Measurements from ENCODE around the gene DNAJB9. TPM values are rescaled to one million over a fixed set of nuclear protein-coding genes. Genes with fewer than 3 reads are reported as not detected.
A peak's percentile ranks its signal among the peaks of the same experiment; 100 is the strongest.

Gene DNAJB9
- total RNA-seq: 100 to 1,000 TPM in 1 of 4 donors, 10 to 100 TPM in 3; 28.5 to 136 (median 56.6) TPM

GRCh38 chr7:108569381-108570145 is at the start of gene DNAJB9, which contains the start of gene THAP5:
Gene DNAJB9, plus strand, starts transcription at chr7:108569874. Its CDS starts 1,853 bp downstream, at chr7:108571727.
Gene THAP5, minus strand, starts transcription at chr7:108569706. Its CDS starts 137 bp downstream, at chr7:108569569.
- TF ChIP-seq, protein P1, sequence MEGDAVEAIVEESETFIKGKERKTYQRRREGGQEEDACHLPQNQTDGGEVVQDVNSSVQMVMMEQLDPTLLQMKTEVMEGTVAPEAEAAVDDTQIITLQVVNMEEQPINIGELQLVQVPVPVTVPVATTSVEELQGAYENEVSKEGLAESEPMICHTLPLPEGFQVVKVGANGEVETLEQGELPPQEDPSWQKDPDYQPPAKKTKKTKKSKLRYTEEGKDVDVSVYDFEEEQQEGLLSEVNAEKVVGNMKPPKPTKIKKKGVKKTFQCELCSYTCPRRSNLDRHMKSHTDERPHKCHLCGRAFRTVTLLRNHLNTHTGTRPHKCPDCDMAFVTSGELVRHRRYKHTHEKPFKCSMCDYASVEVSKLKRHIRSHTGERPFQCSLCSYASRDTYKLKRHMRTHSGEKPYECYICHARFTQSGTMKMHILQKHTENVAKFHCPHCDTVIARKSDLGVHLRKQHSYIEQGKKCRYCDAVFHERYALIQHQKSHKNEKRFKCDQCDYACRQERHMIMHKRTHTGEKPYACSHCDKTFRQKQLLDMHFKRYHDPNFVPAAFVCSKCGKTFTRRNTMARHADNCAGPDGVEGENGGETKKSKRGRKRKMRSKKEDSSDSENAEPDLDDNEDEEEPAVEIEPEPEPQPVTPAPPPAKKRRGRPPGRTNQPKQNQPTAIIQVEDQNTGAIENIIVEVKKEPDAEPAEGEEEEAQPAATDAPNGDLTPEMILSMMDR (IDR thresholded peaks at IDR 0.05): no peak
- peak; percentile 92 for DNase-seq (ENCODE audit: low spot score)
- peak; percentile 99 for ATAC-seq (ENCODE audit: low FRiP score)

DNA sequence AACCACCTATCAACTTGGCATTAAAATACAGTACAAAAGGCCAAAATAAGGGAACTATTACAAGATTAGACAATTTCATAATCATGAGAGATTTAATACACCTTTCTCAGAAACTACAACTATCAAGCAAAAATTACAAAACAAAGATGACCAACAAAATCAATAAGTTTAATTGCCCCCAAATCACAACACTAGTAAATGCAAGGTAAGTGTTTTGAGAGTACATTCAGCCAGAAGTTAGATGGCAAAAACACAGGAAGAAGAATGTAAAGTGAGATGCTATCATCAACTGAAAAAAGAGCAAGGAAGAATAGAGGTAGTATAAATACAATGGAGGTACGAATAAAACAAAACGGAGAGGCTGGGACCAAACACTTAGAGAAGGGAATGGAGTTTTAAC is 46.9 kb upstream of the DNAJB9 start:
- ATAC-seq (ENCODE audit: low FRiP score) (no peak), DNase-seq (ENCODE audit: low spot score) (no peak)
- TF ChIP-seq, protein P1 (IDR thresholded peaks at IDR 0.05): no peak

GRCh38 chr7:108525327-108525984 is 44.2 kb upstream of the DNAJB9 start:
- TF ChIP-seq, protein P1 (IDR thresholded peaks at IDR 0.05): no peak
- ATAC-seq (ENCODE audit: low FRiP score) (peak; percentile 69), DNase-seq (ENCODE audit: low spot score) (no peak)

GRCh38 chr7:108525985-108526767 is 43.5 kb upstream of the DNAJB9 start, which contains the start of gene PNPLA8:
Gene PNPLA8, minus strand, starts transcription at chr7:108526135. Its CDS starts 10,644 bp downstream, at chr7:108515491.
- ATAC-seq (ENCODE audit: low FRiP score): peak; percentile 97
- TF ChIP-seq, protein P1 (IDR thresholded peaks at IDR 0.05): no peak
- DNase-seq (ENCODE audit: low spot score): peak; percentile 99

DNA sequence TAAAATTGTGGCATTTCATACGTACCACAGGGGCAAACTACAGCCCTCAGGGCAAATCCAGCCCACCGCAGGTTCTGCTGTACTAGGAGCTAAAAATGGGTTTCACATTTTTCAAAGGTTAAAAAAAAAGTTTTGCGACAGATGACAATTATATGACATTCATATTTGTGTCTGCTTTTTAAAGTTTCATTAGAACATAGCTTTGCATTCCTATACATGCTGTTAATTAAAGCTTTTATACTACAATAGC is 43.0 kb upstream of the DNAJB9 start:
- DNase-seq (ENCODE audit: low spot score): no peak
- no peak for ATAC-seq (ENCODE audit: low FRiP score)

GRCh38 chr7:108528183-108528712 is 41.4 kb upstream of the DNAJB9 start:
- no peak for DNase-seq (ENCODE audit: low spot score)
- ATAC-seq (ENCODE audit: low FRiP score): no peak
- TF ChIP-seq, protein P1 (IDR thresholded peaks at IDR 0.05): no peak

More for the DNA sequence above, 43.0 kb upstream of the DNAJB9 start:
- TF ChIP-seq, protein P1 (IDR thresholded peaks at IDR 0.05): no peak

Measured in omental fat pad (tissue), 4 donors.